HEK293 (cell line): ENCODE results near the gene B4GALNT1.
"Not testable (repeated sequence)": the region's sequence is repeated elsewhere in the genome, so short reads cannot be mapped to it uniquely, and the experiment has no call there.

Experiments
- CTCF ChIA-PET: fragments of 350-600 bp; formaldehyde crosslinking; extraction: SDS; loops from one replicate; lab custom pipeline; 2021; ENCODE audit warnings: antibody characterized with exemption; lab: Yijun Ruan, JAX
- POLR2A ChIA-PET: fragments of 300-600 bp; formaldehyde crosslinking; extraction: SDS; loops from one replicate; lab custom pipeline; 2020; ENCODE audit warnings: antibody characterized with exemption, inconsistent platforms; lab: Yijun Ruan, JAX
- H3K27ac ChIP-seq: fragments of 200-500 bp; sonication (Bioruptor generic); 2 replicates; pipeline ENCODE4 v1.5.1; 2014; ENCODE audit warnings: low read depth, low read length, control low read depth, inconsistent platforms; ENCODE audit errors: extremely low read depth
- H3K36me3 ChIP-seq, 2 experiments: fragments of 200-500 bp in 1 of 2; sonication (Bioruptor generic) in 1 of 2; 1 replicate in 1 of 2; 2 replicates in 1 of 2; pipeline ENCODE4 v1.5.1; 2014 to 2017; ENCODE audit warnings: inconsistent platforms in 2 of 2, low read length in 2 of 2; ENCODE audit not compliant: control insufficient read depth in 2 of 2, insufficient read depth in 1 of 2
- H3K4me1 ChIP-seq: fragments of 200-500 bp; sonication (Bioruptor generic); 2 replicates; pipeline ENCODE4 v1.5.1; 2014; ENCODE audit warnings: mild to moderate bottlenecking, low read length, inconsistent platforms; ENCODE audit not compliant: control insufficient read depth, insufficient read depth
- H3K4me3 ChIP-seq: 2 replicates; pipeline ENCODE4 v1.5.1; 2011; ENCODE audit warnings: low read depth, mild to moderate bottlenecking, control low read depth, low read length, moderate library complexity
- H3K9me3 ChIP-seq: fragments of 200-500 bp; sonication (Bioruptor generic); 2 replicates; pipeline ENCODE4 v1.5.1; 2014; ENCODE audit warnings: low read depth, low read length, inconsistent platforms; ENCODE audit not compliant: control insufficient read depth, insufficient read depth
- HOXA7 ChIP-seq: sonication (generic); formaldehyde crosslinking; IDR thresholded peaks from 2 replicates; pipeline ENCODE4 v1.8.1; 2022; ENCODE audit warnings: missing genetic modification reagents, borderline replicate concordance
- KLF17 ChIP-seq: fragments of 450-650 bp; formaldehyde crosslinking; IDR thresholded peaks from 2 replicates; pipeline ENCODE4 v1.5.1; 2016; ENCODE audit warnings: missing biosample characterization, missing genetic modification characterization
- PATZ1 ChIP-seq: fragments of 450-650 bp; formaldehyde crosslinking; IDR thresholded peaks from 2 replicates; pipeline ENCODE4 v1.5.1; 2016; ENCODE audit warnings: missing biosample characterization, missing genetic modification characterization
- RBAK ChIP-seq: fragments of 450-650 bp; formaldehyde crosslinking; IDR thresholded peaks from 2 replicates; pipeline ENCODE4 v1.5.1; 2016; ENCODE audit warnings: missing biosample characterization, missing genetic modification characterization
- REPIN1 ChIP-seq: fragments of 450-650 bp; formaldehyde crosslinking; IDR thresholded peaks from 2 replicates; pipeline ENCODE4 v1.5.1; 2017; ENCODE audit warnings: missing biosample characterization, missing genetic modification characterization, low read depth
- SCRT1 ChIP-seq: fragments of 450-650 bp; formaldehyde crosslinking; IDR thresholded peaks from 2 replicates; pipeline ENCODE4 v1.5.1; 2016; ENCODE audit warnings: missing biosample characterization, missing genetic modification characterization, borderline replicate concordance
- ZFP69B ChIP-seq: fragments of 450-650 bp; formaldehyde crosslinking; IDR thresholded peaks from 2 replicates; pipeline ENCODE4 v1.5.1; 2016; ENCODE audit warnings: missing biosample characterization, missing genetic modification characterization
- ZNF155 ChIP-seq: fragments of 450-650 bp; formaldehyde crosslinking; IDR thresholded peaks from 2 replicates; pipeline ENCODE4 v1.5.1; 2016; ENCODE audit warnings: missing biosample characterization, missing genetic modification characterization
- ZNF2 ChIP-seq: fragments of 450-650 bp; formaldehyde crosslinking; IDR thresholded peaks from 2 replicates; pipeline ENCODE4 v1.5.1; 2016; ENCODE audit warnings: missing biosample characterization, missing genetic modification characterization
- ZNF324 ChIP-seq: fragments of 450-650 bp; formaldehyde crosslinking; IDR thresholded peaks from 2 replicates; pipeline ENCODE4 v1.5.1; 2016; ENCODE audit warnings: missing biosample characterization, missing genetic modification characterization
- ZNF426 ChIP-seq: fragments of 450-650 bp; formaldehyde crosslinking; IDR thresholded peaks from 2 replicates; pipeline ENCODE4 v1.5.1; 2017; ENCODE audit warnings: missing biosample characterization, missing genetic modification characterization, mild to moderate bottlenecking, inconsistent platforms, moderate library complexity
- ZNF518A ChIP-seq: fragments of 450-650 bp; formaldehyde crosslinking; conservative IDR thresholded peaks from 2 replicates; pipeline ENCODE4 v1.5.1; 2016; ENCODE audit warnings: low read depth, missing biosample characterization, missing genetic modification characterization
- ZNF544 ChIP-seq: fragments of 450-650 bp; formaldehyde crosslinking; IDR thresholded peaks from 2 replicates; pipeline ENCODE4 v1.5.0; 2017; ENCODE audit warnings: missing biosample characterization, missing genetic modification characterization
- ZNF560 ChIP-seq: fragments of 450-650 bp; formaldehyde crosslinking; IDR thresholded peaks from 2 replicates; pipeline ENCODE4 v1.5.1; 2017; ENCODE audit warnings: missing biosample characterization, missing genetic modification characterization, borderline replicate concordance
- ZNF626 ChIP-seq: fragments of 450-650 bp; sonication (Bioruptor Pico); formaldehyde crosslinking; IDR thresholded peaks from 2 replicates; pipeline ENCODE4 v1.5.1; 2018; ENCODE audit warnings: missing biosample characterization, missing genetic modification characterization, inconsistent platforms
- ZNF645 ChIP-seq: fragments of 450-650 bp; formaldehyde crosslinking; IDR thresholded peaks from 2 replicates; pipeline ENCODE4; 2016; ENCODE audit warnings: missing biosample characterization, missing genetic modification characterization
- ZNF704 ChIP-seq: fragments of 450-650 bp; formaldehyde crosslinking; IDR thresholded peaks from 2 replicates; pipeline ENCODE4 v1.5.1; 2016; ENCODE audit warnings: missing biosample characterization, missing genetic modification characterization
- ZNF843 ChIP-seq: fragments of 450-650 bp; formaldehyde crosslinking; IDR thresholded peaks from 2 replicates; pipeline ENCODE4 v1.5.1; 2016; ENCODE audit warnings: missing biosample characterization, missing genetic modification characterization
- ZSCAN30 ChIP-seq: fragments of 450-650 bp; IDR thresholded peaks from 2 replicates; pipeline ENCODE4 v1.5.1; 2018; ENCODE audit warnings: missing biosample characterization, mild to moderate bottlenecking, missing genetic modification characterization, moderate library complexity
- ZXDB ChIP-seq: fragments of 450-650 bp; formaldehyde crosslinking; IDR thresholded peaks from 2 replicates; pipeline ENCODE4 v1.5.1; 2016; ENCODE audit warnings: missing biosample characterization, missing genetic modification characterization

Gene B4GALNT1

GRCh38 chr12:57672801-57673200 lies 39.8 kb upstream of the B4GALNT1 start (continued):
- no peak for TF ChIP-seq ZNF518A
- no peak for TF ChIP-seq ZNF645 (tag by site-specific recombination)
- no peak for TF ChIP-seq ZFP69B (tag by site-specific recombination)
- TF ChIP-seq PATZ1 (tag by site-specific recombination): no peak
- no peak for TF ChIP-seq ZNF426
- no peak for TF ChIP-seq ZNF560 (tag by site-specific recombination)
- no peak for TF ChIP-seq REPIN1 (tag by site-specific recombination)
- no peak for TF ChIP-seq ZSCAN30

GRCh38 chr12:57671811-57672210 lies 38.8 kb upstream of the B4GALNT1 start:
- H3K27ac ChIP-seq, H3K9me3 ChIP-seq, POLR2A ChIA-PET, H3K36me3 ChIP-seq, H3K4me1 ChIP-seq, CTCF ChIA-PET, H3K4me3 ChIP-seq: not testable (repeated sequence)

- H3K27ac ChIP-seq, POLR2A ChIA-PET, CTCF ChIA-PET: not testable (repeated sequence)
Measured at GRCh38 chr12:57669691-57670090, 36.7 kb upstream of the B4GALNT1 start.

GRCh38 chr12:57666897-57667296 lies 33.9 kb upstream of the B4GALNT1 start:
- ChIA-PET POLR2A (no interaction called here), CTCF (no interaction called here)
- Histone ChIP-seq H3K4me3 (no peak overlapping the region), H3K9me3 (no peaks in the 10 kb centered on the region), H3K4me1 (no peaks in the 10 kb centered on the region), H3K27ac (no peak overlapping the region), H3K36me3 (no peaks in the 10 kb centered on the region)
- TF ChIP-seq RBAK (tag by site-specific recombination): no peak
- TF ChIP-seq ZFP69B (tag by site-specific recombination): no peak
- TF ChIP-seq ZNF324 (tag by site-specific recombination): no peak
- TF ChIP-seq ZXDB: no peak
- TF ChIP-seq ZNF155 (tag by site-specific recombination): no peak
- no peak for TF ChIP-seq HOXA7 (CRISPR knock-in tag)
- no peak for TF ChIP-seq ZNF2 (tag by site-specific recombination)
- TF ChIP-seq ZNF626: no peak
- no peak for TF ChIP-seq KLF17 (tag by site-specific recombination)
- TF ChIP-seq ZNF843 (tag by site-specific recombination): no peak
- no peak for TF ChIP-seq ZNF544 (tag by site-specific recombination)
- TF ChIP-seq ZNF704 (tag by site-specific recombination): no peak
- TF ChIP-seq SCRT1 (tag by site-specific recombination): no peak

More at GRCh38 chr12:57669691-57670090, 36.7 kb upstream of the B4GALNT1 start:
- not testable (repeated sequence) for H3K36me3 ChIP-seq, H3K4me3 ChIP-seq, H3K4me1 ChIP-seq, H3K9me3 ChIP-seq
